Measurements from ENCODE around the gene NR2E3.

Gene NR2E3

DNA sequence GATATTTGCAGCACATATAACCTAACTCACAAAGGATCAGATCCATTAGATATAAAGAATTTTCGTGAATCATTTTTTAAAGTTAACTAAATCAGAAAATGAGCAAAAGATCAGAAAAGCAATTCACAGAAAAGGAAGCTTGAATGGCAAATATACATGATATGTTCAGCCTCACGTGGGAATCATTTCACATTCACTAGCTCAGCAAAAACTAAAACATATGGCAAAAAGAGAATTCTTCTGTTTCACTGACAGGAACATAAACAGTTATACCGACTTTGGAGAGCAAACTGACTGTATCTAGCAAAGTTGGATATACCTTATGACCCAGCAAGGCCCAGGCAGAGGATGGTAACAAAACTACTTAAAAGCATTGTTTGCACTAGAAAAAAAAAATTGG is 34.0 kb upstream of the NR2E3 start:
- no peaks in the 10 kb centered on the region for H3K9me2 ChIP-seq (replicated peaks; ENCODE audit: control insufficient read depth, low read length)
- H3K79me2 ChIP-seq (ENCODE audit: control insufficient read depth, low read length), result no peaks in the 10 kb centered on the region
- H4K20me1 ChIP-seq (ENCODE audit: control insufficient read depth, insufficient read depth, low read depth, low read length), result no peaks in the 10 kb centered on the region
- H3K4me1 ChIP-seq (ENCODE audit: control insufficient read depth, low read length), result peaks cover 13% of the 10 kb centered on the region
- no peaks in the 10 kb centered on the region for H3K36me3 ChIP-seq (ENCODE audit: control insufficient read depth, low read length)
- H3K9me3 ChIP-seq (ENCODE audit: control insufficient read depth, insufficient read depth, low read length), result no peaks in the 10 kb centered on the region
- H3K4me2 ChIP-seq (ENCODE audit: low read length), result no peak overlapping the region
- no peak overlapping the region for H3K27ac ChIP-seq (ENCODE audit: low read depth, low read length)
- peaks cover 8% of the 10 kb centered on the region for H3K27me3 ChIP-seq (ENCODE audit: control insufficient read depth, low read length)
- no peak for TF ChIP-seq EZH2phosphoT487 (IDR thresholded peaks at IDR 0.05; ENCODE audit: borderline replicate concordance, low read length)
- TF ChIP-seq, protein P1, sequence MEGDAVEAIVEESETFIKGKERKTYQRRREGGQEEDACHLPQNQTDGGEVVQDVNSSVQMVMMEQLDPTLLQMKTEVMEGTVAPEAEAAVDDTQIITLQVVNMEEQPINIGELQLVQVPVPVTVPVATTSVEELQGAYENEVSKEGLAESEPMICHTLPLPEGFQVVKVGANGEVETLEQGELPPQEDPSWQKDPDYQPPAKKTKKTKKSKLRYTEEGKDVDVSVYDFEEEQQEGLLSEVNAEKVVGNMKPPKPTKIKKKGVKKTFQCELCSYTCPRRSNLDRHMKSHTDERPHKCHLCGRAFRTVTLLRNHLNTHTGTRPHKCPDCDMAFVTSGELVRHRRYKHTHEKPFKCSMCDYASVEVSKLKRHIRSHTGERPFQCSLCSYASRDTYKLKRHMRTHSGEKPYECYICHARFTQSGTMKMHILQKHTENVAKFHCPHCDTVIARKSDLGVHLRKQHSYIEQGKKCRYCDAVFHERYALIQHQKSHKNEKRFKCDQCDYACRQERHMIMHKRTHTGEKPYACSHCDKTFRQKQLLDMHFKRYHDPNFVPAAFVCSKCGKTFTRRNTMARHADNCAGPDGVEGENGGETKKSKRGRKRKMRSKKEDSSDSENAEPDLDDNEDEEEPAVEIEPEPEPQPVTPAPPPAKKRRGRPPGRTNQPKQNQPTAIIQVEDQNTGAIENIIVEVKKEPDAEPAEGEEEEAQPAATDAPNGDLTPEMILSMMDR (IDR thresholded peaks at IDR 0.05; ENCODE audit: low read depth, low read length, poor library complexity, severe bottlenecking), result no peak
- H3K4me3 ChIP-seq (ENCODE audit: low read length), result no peak overlapping the region
- no peaks in the 10 kb centered on the region for H3F3A ChIP-seq (ENCODE audit: control insufficient read depth, insufficient read depth)

DNA sequence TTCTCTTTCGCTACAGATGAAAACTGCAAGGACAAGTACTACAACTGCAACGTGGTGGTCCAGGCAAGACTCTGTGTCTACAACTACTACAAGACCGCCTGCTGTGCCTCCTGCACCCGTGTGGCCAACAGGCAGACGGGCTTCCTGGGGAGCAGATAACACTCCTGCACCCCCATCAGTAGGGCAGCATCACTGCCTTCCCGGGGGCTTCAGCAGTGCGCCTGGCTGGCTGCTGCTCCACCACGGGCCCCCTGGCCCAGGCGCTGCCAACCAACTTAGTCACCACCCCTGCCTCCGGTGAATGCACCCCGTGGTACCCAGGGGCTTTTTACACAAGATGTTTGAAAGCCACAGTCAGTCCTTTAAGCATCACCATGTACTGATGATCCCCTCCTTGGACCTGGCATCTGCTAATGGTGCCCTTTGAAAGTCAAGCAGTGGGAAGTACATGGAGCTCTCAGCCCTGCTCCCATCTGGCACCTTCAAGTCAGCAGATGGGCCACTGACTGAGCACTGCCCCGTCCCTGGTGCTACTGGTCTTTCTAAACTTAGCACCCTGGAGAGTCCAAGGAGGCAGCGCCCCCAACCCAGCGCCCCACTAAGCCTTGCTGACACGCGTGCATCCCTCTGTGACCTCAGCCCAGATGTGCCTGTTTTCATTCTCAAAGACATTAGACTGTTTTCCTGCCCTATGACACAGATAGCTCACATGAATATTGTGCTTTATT is 33.0 kb upstream of the NR2E3 start:
- H4K20me1 ChIP-seq (ENCODE audit: control insufficient read depth, insufficient read depth, low read depth, low read length), result no peaks in the 10 kb centered on the region
- no peaks in the 10 kb centered on the region for H3F3A ChIP-seq (ENCODE audit: control insufficient read depth, insufficient read depth)
- no peaks in the 10 kb centered on the region for H3K36me3 ChIP-seq (ENCODE audit: control insufficient read depth, low read length)
- peaks cover 15% of the 10 kb centered on the region for H3K27me3 ChIP-seq (ENCODE audit: control insufficient read depth, low read length)
- no peaks in the 10 kb centered on the region for H3K79me2 ChIP-seq (ENCODE audit: control insufficient read depth, low read length)
- H3K4me3 ChIP-seq (ENCODE audit: low read length), result no peak overlapping the region
- TF ChIP-seq, protein P1 (IDR thresholded peaks at IDR 0.05; ENCODE audit: low read depth, low read length, poor library complexity, severe bottlenecking), result no peak
- TF ChIP-seq EZH2phosphoT487 (IDR thresholded peaks at IDR 0.05; ENCODE audit: borderline replicate concordance, low read length), result no peak
- no peak overlapping the region for H3K4me2 ChIP-seq (ENCODE audit: low read length)
- H3K9me3 ChIP-seq (ENCODE audit: control insufficient read depth, insufficient read depth, low read length), result no peaks in the 10 kb centered on the region
- no peak overlapping the region for H3K27ac ChIP-seq (ENCODE audit: low read depth, low read length)
- peaks cover 13% of the 10 kb centered on the region for H3K4me1 ChIP-seq (ENCODE audit: control insufficient read depth, low read length)
- H3K9me2 ChIP-seq (replicated peaks; ENCODE audit: control insufficient read depth, low read length), result no peaks in the 10 kb centered on the region

DNA sequence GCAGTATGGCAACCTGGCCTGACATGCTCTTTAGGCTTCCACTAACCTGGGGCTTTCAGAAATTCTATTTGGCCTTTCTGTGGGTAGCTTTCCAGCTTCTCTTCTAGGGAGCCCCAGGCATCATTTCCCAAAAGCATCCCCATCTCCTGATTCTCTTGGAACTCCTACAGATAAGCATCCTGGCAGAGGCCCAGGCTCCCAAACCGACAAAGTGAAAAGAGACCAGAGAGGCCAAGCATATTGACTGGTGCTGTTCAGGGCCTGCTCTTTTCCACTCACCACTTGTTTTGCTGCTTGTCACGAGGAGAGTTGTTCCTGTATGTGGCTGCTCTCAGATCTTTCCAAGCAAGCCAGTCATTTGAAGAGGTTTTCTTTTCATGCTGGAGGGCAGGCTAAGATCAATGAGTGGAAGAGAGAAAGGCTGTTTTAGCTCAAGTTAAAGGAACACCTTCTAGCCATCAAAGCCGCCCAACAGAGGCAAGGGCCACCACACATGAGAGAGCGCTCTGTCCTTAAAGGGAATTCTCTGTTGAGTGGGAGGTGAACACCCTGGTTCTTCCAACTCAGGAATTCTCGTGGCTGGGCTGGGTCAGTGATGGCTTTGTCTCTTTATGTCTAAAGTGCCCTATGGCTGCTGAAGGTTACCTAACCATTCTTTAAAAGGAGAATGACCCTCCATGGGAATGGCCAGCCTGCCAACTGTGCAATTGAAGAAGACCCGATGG is 31.1 kb upstream of the NR2E3 start:
- H3K4me1 ChIP-seq (ENCODE audit: control insufficient read depth, low read length), result peaks cover 13% of the 10 kb centered on the region
- H3F3A ChIP-seq (ENCODE audit: control insufficient read depth, insufficient read depth), result no peaks in the 10 kb centered on the region
- no peaks in the 10 kb centered on the region for H3K79me2 ChIP-seq (ENCODE audit: control insufficient read depth, low read length)
- no peaks in the 10 kb centered on the region for H3K36me3 ChIP-seq (ENCODE audit: control insufficient read depth, low read length)
- no peak overlapping the region for H3K4me2 ChIP-seq (ENCODE audit: low read length)
- no peaks in the 10 kb centered on the region for H3K9me2 ChIP-seq (replicated peaks; ENCODE audit: control insufficient read depth, low read length)
- no peaks in the 10 kb centered on the region for H3K9me3 ChIP-seq (ENCODE audit: control insufficient read depth, insufficient read depth, low read length)
- no peak overlapping the region for H3K27ac ChIP-seq (ENCODE audit: low read depth, low read length)
- H4K20me1 ChIP-seq (ENCODE audit: control insufficient read depth, insufficient read depth, low read depth, low read length), result no peaks in the 10 kb centered on the region
- no peak overlapping the region for H3K4me3 ChIP-seq (ENCODE audit: low read length)
- peaks cover 20% of the 10 kb centered on the region for H3K27me3 ChIP-seq (ENCODE audit: control insufficient read depth, low read length)
- TF ChIP-seq, protein P1 (IDR thresholded peaks at IDR 0.05; ENCODE audit: low read depth, low read length, poor library complexity, severe bottlenecking), result no peak
- no peak for TF ChIP-seq EZH2phosphoT487 (IDR thresholded peaks at IDR 0.05; ENCODE audit: borderline replicate concordance, low read length)

Data from DOHH2 (cell line).